Stromal cell of bone marrow (primary cell): ENCODE data around the gene NR3C2.
A peak's percentile ranks its signal among the peaks of the same experiment; 100 is the strongest.
"Not testable (repeated sequence)": the region's sequence is repeated elsewhere in the genome, so short reads cannot be mapped to it uniquely, and the experiment has no call there.

ENCODE experiments used
- DNase-seq: peaks from one replicate; pipeline ENCODE4 v3.0.0-alpha.2; 2012; ENCODE audit warnings: low read depth

NR3C2 gene

DNA sequence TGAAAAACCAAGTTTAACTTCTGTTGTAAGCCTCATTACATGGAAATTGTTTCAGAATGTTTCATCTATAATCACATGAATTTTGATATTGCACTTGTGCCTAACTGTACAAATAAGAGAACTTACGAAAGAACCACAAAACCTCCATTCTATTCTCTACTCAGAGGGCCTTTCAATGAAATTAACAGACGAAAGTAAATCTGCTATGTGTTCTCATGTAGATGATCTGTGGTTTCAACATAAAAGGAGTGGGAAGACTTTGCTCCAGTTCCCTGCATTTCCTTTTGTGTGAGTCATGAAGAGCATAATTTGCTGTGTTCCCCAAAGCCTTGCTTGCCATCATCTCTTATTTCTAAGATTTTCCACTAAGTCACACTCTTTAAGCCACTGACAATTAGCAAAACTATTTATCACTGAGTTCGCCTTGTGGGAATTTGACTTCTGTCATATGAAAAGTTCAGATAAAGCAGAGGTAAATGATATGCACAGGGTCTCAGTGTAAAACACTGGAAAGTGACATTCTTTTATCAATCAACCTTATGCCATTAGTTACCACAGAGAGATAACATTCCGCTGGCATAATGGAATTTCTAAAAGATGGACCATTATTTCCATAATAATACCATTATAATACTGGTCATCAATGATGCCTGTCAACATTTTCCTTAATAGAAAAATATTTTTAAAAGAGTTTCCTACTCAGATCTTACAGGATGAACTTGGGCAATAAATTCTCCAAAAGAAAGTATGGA lies 329.8 kb downstream of the NR3C2 start:
- peak; percentile 74 for DNase-seq

DNA sequence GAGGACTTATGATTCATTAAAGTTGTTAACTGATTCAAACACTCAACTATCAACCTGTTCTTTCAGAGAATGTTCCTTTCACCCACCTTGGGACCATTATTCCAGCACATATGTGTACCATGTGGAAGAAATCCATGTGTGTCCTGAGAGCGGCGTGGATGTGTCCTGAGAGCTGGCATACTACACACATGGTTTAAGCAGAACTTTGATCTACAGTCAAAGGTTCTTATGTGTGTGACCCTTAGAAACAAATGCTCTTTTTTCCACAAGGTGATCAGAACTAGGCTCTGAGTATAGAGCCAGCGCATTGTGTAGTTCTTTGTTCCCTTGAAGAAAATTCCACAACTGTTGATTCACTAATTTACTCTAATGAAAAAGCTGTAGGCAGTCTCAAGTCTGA lies 332.0 kb downstream of the NR3C2 start:
- no peak for DNase-seq

DNA sequence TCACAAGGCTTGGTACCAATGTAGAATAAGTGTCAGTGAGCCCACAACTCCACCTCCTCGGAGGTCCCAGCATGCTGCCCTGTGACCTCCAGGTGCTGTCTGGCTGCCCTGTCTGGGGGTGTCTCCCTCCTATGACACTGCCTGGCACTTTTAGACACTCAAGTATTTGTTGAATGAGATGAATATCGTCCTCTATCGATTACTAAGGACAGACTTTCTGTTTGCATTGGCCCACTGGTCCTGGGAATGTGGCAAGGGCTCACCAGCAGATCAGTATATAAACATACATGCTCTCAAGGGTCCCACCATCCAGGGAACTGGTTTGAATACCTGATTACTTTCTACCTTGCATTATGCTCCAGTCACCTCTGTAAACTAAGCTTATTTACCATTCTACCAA lies 333.0 kb downstream of the NR3C2 start:
- DNase-seq, result no peak

DNA sequence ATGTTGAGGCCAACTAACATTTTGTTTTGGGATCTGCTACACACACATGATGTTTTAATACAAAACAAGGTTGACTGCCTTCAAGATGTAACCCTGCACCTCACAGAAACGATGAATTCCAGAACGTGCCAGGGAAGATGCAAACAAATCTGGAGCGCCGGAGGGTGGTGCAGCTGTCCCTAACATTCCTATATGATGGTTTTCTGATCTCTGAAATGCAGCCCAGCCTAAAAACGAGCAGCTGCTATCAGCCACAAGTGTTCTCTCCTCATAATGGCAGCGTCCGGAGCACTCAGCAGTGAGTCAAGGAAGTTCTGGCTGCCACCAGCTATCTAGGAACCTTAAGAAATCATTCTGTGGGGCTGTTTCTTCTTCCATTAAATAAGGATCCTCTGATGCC lies 333.4 kb downstream of the NR3C2 start:
- no peak for DNase-seq

DNA sequence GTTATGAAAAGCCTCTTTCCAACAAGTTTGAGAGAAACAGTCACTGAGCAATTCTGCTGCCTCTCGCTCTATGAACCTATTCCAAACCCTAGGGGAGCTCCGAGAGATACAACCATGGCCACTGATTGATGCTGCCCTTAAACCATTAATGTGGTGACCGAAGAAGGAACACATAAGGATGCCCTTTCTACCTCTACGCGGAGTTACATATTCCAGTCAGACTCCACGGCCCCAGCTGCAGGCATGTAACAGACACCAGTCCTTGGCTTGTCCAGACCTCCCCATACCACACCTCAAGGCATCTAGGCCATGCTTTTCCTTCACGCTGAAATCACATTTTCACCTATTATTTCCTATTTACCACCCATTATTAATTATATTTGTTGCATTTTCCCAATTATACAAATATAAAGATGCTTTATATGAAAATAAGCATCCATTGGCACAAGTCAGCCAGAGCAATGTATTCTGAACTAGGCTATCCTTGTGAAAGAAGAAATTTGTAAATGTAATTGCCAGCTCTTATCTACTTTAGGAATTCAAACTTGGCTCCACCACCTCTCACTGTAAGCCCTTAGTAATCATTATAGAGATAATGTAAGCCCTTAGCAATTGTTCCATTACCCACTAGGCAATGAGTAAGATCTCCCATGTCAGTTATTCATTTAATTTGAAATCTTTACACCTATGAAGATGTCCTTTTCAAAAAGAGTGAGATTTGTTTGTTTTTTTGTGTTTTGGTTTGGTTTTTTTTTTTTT lies 338.4 kb downstream of the NR3C2 start:
- no peak for DNase-seq

DNA sequence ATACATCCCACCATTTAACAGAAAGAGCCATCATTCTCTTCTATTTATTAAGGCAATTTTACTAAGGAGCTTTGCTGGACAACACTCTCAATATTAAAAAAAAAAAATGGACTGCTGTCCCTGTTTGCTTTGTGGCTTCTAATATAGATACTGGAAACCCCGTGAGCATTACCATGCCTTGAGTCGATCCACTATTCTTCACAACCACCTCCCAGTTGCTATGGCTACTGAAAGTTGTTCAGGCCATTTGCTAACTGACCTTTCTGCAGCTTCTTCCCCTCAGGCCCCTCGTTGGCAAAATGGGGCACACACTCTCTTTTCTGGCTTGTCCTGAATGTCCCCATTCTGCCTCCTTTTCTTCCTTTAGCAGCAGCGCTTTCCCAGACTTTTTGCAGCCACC lies 340.4 kb downstream of the NR3C2 start:
- no peak for DNase-seq

DNA sequence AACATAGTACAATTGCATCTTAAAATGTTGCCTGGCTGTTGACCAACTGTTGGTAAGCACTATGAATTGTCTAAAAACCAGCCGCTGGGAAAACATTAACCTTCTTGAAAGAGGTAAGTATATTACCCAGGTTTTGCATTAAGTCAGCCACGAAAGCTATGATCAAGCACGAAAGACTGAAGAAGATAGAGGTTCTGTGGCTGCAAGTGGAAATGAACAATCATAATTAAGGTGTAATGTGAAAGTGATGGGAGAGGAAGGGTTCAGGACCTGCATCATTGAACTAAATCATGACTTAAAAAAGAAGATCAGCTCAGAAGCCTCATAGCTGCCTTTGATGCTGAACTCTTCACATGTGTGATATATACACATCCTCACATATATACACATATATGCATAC lies 341.0 kb downstream of the NR3C2 start:
- DNase-seq, result no peak

DNA sequence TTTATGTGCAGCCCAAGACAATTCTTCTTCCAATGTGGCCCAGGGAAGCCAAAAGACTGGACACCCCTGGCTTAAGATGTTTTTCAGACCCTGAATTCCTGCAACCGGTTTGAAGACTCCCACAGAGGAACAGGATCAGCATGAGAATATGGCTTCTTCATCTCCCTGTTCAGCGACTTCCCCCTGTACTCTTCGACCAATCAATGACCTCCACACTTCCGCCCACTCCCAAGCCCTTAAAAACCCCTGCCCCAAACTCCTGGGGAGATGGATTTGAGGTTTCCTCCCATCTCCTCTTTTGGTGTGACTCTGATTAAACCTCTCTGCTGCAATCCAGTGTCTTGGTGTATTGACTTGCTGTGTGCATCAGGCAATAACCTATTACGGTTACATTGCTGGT lies 344.4 kb downstream of the NR3C2 start:
- DNase-seq, result no peak

DNA sequence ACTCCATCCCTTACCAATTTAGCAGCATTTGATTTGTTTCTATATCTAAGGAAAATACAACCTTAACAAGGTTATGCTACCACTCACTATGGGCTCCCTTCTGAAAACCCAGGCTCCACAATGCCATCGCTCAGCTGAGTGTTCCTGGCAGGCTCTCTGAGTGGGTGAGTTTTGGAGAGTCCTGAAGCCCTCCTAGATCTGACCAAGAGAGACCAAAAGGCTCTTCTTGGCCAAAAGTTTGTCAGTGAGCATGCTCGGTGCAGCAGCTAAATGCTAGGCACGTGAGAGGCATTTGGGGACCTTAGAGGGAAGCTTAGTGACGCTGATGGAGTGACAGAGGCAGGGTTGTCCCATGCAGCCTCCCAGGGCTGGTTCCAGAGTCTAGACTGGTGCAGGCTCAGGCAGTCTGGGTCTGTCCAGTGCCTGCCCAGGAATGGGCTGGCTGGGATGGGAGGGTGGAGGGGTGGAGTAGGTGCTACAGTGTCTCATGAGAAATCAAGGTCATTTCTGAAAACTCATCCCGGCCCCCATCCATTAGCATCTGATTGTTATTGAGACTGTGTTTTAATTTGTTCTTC lies 346.8 kb downstream of the NR3C2 start:
- no peak for DNase-seq

DNA sequence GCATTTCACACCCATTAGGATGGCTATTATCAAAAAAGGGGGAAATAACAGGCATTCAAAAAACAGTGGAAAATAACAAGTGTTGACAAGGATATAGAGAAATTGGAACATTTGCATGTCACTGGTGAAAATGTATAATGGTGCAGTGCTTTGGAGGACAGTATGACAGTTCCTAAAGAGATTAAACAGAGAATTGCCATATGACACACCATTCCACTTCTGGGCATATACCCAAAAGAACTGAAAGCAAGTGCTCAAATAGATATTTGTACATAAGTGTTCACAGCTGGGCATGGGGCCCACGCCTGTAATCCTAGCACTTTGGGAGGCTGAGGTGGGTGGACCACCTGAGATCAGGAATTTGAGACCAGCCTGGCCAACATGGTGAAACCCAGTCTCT lies 348.1 kb downstream of the NR3C2 start:
- no peak for DNase-seq

DNA sequence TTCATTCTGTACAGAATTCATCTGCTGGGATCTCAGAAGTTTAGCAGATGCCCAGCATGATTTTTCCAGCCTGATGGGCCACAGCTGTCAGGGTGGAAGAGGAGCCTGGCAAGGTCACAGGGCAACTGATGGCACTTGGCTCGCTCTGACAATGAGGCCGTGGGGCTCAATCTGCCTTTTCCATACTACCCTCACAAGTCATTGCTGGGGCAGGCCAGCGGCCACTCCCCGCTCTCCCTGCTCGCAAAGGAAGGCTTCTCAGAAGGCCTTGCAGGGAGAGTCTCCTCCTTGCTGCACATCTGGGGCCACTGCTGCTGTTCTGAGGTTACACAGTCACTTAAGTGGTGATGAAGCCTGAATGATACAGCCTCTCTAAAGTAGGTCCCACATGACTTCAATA lies 349.1 kb downstream of the NR3C2 start:
- no peak for DNase-seq

DNA sequence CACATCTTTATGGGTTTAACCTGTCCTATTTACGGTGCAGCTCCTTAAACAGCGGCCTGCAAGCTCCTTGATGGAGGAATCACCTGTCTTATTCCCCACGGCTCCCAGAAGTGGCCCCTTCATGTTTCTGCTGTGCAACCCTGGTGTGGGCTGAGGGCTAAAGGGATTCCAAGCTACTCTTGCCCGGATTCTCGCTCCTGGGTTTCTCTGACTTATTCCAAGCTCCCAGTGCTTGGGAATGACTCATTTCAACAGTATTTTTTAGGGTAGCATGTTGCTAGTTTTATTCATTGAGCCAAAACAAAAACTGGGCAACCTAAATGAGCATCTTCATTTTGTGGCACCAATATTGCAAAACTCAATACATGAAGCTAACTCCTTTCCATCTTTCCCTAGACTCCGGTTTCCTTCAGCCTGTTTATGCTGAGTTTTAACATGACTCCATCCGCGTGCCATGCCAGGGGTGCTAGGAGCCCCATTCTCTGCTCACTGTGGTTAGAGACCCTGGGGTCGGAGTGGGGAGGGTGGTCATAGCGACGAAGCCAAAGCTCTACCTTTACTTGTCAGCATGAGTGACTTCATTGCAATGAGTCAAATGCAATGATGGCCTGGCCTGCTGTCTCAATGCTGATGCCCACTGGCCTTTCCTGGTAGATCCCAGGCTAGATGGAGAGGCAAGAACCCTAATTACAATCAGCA lies 349.7 kb downstream of the NR3C2 start:
- no peak for DNase-seq

DNA sequence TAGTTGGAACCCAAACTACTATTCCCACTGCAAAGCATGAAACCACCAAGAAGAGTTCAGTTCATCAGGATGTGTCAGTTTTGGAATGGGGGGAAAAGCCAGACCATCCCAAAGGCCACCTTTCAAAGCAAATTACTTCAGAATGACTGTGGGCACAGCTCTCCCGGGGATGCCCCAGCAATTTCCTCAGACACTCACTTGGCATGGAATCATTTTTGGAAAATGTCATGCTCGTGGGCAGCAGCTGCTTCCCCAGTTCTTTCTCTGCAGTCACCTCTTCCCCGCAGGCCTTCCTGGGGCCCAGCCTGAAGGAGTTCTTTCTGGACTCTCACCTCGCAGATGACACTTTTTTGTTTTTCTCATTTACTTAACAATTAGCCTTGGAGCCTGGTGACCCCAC lies 350.3 kb downstream of the NR3C2 start:
- DNase-seq, result no peak

DNA sequence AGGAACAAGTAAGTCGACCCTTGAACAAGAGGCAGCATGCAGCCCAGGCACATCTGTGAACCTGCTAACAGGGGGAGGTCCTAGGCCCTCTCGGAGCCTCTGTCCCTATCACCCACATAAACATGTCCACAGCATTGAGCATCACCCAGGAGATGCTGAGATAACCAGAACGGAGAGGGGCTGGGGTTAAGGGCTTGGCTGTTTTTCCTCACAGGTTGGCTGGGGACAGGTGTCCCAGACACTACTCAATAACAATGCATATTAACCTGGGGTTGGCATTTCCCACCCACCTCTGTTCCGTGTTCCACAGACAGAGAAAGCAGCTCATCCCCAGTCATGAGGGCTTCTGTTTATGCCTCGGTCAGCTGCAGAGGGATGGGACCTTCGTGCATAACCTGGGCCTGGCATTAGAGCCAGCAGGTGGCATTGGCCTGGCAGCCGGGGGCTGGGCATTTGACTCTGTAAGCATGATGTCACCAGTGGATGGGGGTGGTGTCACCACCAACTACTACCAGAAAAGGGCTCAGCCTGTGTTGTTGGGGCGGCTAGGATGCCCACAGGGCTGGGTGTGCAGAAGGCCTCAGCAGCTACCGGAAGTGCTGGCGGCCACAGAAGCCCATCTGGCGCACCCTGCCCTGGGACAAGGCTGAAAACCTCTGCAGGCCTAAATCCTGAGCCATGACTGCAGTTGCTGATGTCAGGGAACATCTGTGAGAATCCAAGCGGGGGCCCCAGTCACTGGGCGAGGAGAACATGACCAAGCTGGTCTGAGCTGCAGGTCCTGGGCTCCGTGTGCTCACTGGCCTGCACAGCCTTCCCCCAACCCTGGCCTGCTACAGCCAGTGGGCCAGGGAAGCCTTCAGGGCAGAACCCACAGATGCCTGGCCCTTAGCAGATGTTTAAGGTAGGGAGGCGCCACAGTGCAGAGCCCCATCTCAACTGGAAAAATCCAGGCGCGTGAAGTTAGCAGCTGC lies 351.4 kb downstream of the NR3C2 start:
- no peak for DNase-seq

DNA sequence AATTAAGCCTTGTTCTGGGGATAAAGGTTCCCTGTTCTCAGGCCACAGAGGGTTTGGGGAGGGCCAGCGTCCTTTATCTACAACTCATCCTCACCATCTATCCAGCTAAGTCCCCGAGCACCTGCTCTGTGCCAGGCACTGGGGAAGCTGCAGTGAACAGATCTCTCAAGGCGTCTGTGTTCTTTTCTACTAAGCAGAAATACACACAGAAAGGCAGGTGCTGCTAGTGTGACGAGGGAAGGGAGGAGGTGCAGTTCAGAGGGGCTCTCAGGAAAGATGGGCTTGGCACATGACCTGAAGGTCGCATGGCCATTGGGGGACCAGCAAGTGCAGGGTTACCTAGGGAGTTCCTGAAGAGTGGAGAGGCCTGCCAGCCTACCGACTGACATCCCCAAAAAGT lies 352.2 kb downstream of the NR3C2 start:
- DNase-seq, result no peak

DNA sequence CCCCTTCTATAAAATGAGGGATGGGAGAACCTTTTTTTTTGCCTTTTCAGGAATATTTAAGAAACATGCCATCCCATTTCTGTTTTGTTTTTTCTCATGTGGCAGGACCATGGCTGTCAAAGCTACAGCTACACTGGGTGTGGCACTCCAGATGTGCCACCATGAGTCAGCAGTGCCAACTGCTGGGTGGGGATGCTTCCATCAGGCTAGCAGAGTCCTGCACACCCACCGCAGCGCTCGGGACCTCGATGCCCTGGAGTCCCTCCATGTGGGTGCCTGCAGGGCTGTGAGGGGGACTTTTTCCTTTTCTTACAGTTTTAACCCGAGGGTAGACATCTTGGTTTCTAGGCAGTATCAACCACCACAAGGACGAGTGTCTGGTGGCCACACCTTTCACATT lies 352.6 kb downstream of the NR3C2 start:
- DNase-seq, result no peak

DNA sequence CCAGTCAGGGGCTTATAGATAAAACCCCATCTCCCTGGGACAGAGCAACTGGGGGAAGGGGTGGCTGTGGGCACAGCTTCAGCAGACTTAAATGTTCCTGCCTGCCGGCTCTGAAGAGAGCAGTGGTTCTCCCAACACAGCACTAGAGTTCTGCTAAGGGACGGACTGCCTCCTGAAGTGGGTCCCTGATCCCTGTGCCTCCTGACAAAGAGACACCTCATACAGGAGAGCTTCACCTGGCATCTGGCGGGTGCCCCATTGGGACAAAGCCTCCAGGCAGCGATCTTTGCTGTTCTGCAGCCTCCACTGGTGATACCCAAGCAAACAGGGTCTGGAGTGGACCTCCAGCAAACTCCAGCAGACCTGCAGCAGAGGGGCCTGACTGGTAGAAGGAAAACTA lies 359.1 kb downstream of the NR3C2 start:
- DNase-seq, result not testable (repeated sequence)

DNA sequence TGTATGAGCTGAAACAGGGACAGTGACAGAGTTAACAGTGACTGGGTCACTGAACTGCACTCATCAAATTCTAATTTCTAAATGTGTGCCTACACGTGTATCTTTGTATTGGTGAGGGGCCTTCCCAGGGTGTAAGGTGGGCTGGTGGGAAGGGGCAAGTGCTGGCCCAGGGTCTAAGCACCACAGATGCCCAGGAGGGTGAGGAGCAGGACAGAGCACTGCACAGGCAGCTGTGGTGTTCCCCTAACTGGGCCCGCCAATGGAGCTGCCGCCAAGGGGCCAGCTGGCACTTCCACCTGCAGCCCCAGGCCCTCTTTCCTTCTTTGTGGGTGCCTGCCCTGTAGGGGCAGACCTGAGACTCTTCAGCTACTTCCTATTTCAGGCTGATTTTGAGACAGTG lies 360.5 kb downstream of the NR3C2 start:
- no peak for DNase-seq

DNA sequence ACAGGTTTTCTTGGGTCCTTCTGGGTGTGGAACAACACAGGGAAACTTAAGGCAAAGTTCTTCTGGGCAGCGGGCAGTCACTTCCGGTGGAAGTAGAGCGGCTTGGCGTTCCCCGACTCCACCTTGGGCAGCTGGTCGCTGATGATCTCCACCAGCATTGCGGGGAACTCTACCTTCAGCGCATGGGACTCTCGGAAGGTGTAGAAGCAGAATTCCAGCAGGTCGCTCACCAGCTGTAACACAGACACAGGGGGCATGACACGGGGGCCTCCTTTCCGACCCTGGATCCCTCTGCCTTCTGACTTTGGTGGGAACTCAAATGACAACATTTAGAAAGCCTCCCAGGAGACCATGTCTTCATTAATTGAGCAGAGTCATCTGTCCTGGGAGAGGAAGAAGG lies 360.9 kb downstream of the NR3C2 start:
- DNase-seq, result no peak

DNA sequence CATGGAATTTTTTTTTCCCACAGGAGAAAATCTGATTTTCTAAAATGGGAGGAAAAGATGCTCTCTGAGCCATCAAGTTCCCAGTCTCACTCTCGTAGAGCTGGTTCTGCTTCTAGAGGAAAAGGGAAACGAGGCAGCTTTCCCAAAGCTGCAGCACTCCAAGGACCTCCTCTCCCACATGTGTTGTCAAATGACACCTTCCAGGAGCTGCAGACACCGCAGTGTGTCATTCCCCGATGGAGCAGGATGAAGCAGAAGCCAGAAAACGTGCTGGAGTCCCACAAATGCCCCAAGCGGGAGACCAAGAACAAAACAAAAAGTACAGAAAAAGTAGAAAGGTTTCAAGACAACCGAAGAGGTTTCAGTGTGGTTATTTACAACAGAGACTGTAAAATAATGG lies 362.3 kb downstream of the NR3C2 start:
- no peak for DNase-seq

DNA sequence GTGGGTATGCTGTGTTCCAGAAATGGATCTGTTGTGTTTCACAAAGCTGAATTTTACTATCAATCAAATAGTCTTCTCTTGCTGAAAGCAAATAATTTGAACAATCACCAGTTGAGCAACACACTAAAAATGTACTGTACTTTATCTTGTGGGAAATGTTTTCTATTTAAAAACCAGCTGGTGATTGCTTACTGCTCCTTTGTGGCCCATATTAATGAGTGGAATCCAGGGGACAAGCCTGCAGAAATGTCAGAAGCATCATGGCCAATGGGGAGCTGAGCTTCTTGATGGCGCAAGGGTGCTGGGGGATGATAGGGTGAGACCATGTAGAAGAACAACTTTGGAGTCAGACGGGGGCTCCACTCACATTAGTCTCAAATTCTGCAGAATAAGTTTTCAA lies 364.2 kb downstream of the NR3C2 start:
- DNase-seq, result no peak

DNA sequence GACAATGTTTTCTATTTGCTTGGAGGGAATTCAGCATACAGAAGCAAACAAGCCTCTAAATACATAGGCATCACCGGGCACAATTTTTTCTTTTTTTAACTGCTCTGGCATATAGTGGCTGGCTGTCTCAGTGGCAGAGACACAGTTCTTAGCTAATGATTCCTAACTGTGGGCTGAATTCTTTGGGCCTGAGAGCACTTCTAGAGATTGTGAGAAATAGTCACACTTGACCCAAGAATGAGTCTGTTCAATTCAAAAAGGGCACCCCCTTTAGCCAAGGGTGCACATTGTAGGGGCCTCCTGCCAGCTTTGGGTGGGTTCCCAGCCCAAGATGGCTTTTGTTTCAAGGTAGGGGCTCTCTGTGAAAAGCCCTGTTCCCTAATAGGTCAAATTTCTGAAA lies 364.6 kb downstream of the NR3C2 start:
- DNase-seq, result no peak
